NCI-H2227 (cell line): ENCODE measurements around the gene SPINT2.
A peak's percentile ranks its signal among the peaks of the same experiment; 100 is the strongest.

Source experiments
- DNase-seq: peaks from one replicate; lab custom pipeline; 2025; ENCODE audit not compliant: unreplicated experiment; lab: John Stamatoyannopoulos, UW

The SPINT2 gene

DNA sequence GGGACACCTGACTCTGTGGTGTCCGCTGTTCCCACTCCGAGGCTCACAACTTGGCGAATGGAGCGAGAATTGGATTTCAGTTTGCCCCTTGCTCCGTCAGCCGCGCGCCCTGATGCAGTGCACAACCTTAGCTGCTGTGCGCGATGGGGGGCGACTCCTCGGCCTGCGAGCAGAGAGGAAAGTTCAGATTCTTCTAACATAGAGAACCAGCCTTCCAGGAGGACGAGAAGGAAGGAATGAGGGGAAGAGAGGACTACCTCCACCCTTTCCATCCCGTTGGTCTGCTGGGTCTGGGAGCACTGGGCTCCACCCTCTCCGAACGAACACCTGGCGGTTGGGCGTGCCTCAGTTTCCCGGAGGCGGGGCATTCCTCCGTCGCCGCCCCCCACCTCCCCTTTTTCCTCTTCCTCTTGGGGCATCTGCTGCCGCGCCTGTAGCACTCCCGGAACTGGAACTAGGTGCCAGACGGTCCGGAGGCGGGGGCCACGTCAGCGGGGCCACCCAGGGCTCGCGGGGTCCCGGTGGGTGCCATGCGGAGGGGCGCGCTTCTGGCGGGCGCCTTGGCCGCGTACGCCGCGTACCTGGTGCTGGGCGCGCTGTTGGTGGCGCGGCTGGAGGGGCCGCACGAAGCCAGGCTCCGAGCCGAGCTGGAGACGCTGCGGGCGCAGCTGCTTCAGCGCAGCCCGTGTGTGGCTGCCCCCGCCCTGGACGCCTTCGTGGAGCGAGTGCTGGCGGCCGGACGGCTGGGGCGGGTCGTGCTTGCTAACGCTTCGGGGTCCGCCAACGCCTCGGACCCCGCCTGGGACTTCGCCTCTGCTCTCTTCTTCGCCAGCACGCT, 55.3 kb downstream of the SPINT2 start, which contains the start of gene KCNK6:
TSS of gene KCNK6 (plus strand) at position 425 of the 838 bp plus-strand sequence. CDS start at position 531, 106 bp downstream.
- DNase-seq, result peak; percentile 92

DNA sequence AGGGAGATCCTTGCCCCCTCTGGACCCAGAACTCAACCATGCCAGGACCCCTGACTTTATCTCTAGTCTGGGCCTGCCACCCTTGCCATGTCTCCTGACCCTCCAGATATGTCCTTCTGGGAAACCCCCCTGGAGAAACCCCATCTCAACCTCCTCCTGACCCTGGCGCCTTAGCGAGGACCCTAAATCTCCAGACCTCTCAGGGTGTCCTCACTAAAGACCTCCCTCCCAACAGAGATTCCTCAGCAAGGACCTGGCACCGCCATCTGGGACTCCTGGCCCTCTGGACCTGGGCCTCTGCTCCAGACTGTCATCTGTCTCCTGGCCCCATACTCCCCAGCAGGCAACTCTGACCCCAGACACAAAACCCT, 56.6 kb downstream of the SPINT2 start:
- no peak for DNase-seq

DNA sequence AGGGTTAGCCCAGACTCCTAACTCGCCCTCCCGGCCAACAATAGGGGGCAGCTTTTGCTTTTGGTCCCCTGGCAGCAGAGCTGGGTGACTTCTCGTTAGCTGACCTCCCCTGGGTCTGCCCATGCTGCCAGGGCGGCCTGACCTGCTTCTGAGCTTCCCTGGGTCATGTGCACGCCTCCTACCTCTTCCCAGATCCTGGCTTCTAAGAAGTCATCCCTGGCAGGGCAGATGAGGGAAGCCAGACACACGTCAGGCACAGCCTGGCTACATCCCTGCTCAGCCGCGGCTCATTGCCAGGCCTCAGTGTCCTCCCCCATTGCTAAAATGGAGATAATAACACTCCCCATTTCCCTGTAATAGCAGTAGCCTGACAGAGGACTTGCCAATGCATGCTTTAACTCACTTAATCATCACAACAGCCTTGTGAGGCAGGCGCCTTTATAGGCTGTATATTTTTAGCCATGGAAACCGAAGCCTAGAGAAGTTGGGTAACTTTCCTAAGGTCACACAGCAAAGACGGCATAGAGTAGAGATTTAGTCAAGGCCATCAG, 57.3 kb downstream of the SPINT2 start:
- peak; percentile 80 for DNase-seq

DNA sequence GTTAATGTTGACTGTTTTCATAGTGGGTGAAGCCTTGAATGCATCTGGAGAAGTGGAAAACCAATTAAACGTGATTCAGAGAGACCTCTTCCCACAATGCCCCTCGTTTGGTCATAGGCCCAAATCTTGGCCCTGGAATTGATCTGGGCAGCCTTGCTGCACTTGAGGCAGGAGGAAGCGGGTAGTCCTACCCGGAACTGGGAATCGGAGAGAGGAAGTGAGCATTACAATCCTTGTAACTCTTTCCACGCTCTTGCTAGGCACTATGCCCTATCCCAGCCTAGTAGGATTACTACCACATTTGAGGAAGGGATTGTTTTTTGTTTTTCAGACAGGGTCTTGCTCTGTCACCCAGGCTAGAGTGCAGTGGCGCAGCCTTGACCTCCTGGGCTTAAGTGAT, 58.9 kb downstream of the SPINT2 start:
- no peak for DNase-seq

DNA sequence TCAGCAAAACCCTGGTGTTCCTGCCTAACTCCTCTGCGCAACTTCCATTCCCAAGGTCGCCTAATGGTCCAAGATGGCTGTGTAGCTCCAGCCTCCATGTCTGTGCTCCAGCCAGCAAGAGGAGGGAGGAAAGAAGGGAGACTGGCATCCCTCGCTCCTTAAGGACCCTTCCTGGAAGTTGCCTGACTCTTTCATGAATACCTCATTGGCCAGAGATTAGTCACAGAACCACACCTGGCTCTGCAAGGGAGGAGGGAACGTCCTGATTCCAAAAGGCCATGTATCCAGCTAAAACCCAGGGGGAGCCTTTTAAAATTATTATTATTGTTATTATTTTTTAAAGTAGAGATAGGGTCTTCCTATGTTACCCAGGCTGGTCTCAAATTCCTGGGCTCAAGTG, 60.1 kb downstream of the SPINT2 start:
- no peak for DNase-seq

DNA sequence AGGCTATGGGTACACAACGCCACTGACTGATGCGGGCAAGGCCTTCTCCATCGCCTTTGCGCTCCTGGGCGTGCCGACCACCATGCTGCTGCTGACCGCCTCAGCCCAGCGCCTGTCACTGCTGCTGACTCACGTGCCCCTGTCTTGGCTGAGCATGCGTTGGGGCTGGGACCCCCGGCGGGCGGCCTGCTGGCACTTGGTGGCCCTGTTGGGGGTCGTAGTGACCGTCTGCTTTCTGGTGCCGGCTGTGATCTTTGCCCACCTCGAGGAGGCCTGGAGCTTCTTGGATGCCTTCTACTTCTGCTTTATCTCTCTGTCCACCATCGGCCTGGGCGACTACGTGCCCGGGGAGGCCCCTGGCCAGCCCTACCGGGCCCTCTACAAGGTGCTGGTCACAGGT, 62.2 kb downstream of the SPINT2 start:
- DNase-seq, result no peak

DNA sequence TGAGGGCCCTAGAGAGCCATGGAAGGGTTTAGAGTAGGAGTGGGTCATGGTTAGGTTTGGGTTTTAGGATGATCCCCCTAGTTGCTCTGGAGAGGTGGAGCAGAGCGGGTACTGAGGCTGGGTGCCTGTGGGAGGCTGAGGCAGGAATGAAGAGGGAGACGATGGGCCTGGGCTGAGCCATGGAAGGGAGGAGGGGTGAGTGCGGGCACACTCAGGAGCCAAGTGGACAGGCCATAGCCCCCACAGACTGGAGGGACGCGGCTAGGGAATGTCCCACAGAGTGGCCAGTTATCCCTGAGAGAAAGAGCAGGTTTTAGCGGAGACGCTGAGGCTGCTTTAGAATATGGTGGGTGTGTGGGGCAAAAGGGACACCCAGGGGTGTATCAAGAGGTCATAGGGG, 65.3 kb downstream of the SPINT2 start:
- DNase-seq, result no peak

DNA sequence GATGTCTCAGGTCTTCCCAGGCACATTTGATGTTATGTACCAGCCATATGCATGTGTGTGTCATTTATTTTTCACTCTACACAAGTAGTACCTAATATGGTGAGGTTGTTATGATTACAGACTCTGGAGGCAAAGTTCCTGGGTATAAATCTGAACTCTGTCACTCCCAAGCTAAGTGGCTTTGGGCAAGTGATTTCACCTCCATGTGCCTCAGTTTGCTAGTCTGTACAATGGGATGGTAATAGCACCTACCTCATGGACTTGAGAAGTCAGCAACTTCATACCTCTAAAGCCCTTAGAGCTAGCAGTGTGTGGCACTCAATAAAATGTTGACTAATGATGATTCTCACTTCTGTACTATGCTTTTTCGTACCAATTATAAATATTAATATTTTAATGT, 67.4 kb downstream of the SPINT2 start:
- no peak for DNase-seq

DNA sequence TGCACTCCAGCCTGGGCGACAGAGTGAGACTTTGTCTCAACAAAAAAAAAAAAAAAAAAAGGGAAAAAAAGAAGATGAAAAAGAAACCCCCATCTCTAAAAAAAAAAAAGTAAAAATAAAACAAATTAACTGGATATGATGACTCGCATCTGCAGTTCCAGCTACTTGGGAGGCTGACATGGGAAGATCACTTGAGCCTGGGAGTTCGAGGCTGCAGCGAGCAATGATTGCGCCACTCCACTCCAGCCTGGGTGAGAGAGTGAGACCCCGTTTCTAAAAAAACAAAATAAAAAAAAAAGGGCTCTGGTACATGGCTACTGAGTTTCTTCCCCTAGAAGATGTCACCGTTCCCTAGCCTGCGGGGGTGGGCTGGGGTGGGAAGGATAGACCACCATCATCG, 68.9 kb downstream of the SPINT2 start:
- DNase-seq, result no peak

DNA sequence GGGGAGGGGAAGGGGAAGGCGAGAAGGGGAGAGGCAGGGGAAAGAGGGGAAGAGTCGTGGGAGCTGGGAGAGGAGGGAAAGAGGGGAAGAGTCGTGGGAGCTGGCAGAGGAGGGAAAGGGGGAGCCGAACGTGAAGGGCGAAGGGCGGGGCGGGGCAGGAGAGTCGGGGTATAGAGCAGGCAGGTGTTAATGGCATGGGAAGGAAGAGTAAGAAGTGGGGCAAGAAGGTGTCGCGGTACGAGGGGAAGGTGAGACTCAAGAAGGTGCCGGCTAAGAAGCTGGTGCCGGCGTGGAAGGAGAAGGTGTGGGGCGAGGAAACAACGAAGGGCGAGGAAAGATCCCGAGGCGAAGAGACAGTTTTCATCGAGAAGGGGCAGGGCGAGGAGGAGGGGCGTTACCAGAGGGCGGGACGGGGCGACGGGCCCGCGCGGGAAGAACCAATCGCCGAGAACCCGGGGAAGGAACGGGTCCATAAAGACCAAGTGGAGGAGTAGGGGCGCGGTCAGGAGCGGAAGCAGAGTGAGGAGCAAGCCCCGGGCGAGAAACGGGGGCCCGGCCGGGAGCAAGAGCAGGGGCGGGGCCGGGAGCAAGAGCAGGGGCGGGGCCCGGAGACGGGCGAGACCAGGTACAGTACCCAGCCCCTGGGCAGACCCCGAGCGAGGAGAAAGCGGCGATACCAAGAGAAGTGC, 71.7 kb downstream of the SPINT2 start:
- peak; percentile 100 for DNase-seq

DNA sequence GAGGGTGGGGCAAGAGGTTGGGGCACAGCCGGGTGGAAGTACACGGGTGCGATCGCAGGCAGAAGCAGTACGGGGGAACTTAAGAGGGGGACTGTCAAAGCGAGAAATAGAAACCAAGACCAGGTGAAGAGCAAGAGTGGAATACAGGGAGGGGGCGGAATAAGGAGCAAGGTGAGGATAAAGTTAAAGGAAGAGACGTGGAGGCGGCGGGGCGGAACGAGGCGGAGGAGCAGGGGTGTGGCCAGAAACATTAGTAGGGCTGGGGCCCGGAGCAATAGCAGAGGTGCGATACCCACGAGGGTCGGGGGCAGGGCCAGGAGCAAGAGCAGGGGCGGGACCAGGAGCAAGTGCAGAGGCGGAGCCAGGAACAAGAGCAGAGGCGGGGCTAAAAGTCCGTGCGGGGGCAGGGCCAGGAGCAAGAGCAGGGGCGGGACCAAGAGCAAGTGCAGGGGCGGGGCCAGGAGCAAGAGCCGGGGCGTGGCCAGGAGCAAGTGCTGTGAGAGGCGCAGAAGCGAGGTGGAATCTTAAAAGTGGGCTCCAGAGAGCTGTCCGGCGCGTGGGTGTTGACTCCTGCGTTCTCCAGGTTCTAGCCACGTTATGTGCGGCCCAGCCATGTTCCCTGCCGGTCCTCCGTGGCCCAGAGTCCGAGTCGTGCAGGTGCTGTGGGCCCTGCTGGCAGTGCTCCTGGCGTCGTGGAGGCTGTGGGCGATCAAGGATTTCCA, 72.4 kb downstream of the SPINT2 start:
- DNase-seq, result peak; percentile 100

DNA sequence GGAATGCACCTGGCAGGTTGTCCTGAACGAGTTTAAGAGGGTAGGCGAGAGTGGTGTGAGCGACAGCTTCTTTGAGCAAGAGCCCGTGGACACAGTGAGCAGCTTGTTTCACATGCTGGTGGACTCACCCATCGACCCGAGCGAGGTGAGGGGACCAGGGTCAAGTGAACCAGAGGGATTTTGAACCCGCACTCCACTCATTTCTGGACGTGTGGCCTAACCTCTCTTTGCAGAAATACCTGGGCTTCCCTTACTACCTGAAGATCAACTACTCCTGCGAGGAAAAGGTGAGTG, 72.9 kb downstream of the SPINT2 start:
- DNase-seq, result no peak

DNA sequence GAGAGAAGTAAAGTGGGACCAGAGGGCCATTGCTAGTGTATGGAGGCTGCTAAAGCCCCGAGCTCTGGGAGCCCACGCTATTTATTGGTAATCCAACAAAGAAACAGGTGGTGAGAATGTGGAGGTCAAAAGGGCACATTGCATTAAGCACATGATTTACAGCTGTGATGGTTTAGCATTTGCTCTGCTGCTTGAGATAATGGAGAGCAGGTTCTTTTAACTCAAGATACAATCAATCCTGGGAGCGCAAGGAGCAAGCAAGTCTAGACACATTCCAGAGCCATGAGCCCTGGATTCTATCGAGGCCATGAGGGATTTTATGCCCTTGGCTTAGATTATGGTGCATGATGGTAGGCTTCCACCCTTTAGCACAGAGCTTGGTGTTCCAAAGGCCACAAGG, 74.6 kb downstream of the SPINT2 start:
- peak; percentile 65 for DNase-seq

DNA sequence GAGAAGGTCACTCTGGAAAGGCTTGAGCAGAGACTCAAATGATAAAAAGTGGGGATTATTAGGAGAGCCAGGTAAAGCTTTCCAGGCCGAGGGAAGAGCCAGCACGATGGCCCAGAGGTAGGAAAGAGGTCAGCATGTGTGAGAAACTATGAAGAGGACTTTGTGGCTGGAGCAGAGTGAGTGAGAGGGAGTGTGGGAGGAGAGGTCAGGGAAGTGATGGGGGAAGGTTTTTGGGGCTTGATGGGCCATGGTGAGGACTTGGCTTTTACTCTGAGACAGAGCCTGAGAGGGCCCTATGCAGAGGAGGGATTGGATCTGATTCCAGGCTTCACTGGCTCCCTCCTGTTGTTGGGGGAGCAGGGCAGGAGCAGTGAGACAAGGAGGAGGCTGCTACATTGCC, 76.6 kb downstream of the SPINT2 start:
- DNase-seq, result no peak
